HG03432 (cell line): Measurements from ENCODE around the gene INTS11.
A peak's percentile ranks its signal among the peaks of the same experiment; 100 is the strongest.

Experiments
- ATAC-seq: cut with Tn5 transposase; IDR thresholded peaks from one replicate; pipeline ENCODE4 v1.9.1; 2021; ENCODE audit warnings: mild to moderate bottlenecking, moderate library complexity; ENCODE audit not compliant: unreplicated experiment

The INTS11 gene

GRCh38 chr1:1303736-1304135 is 20.7 kb downstream of the INTS11 start:
- no peak for ATAC-seq

- ATAC-seq = no peak
Measured at GRCh38 chr1:1302951-1303509, 21.4 kb downstream of the INTS11 start.

GRCh38 chr1:1302006-1302430 is 22.4 kb downstream of the INTS11 start:
- no peak for ATAC-seq

GRCh38 chr1:1300352-1300739 is 24.1 kb downstream of the INTS11 start:
- ATAC-seq = no peak

GRCh38 chr1:1299686-1300351 is 24.6 kb downstream of the INTS11 start:
- ATAC-seq = no peak

- ATAC-seq = no peak
Measured at GRCh38 chr1:1298861-1299685, 25.4 kb downstream of the INTS11 start.

- no peak for ATAC-seq
Measured at GRCh38 chr1:1297802-1298424, 26.5 kb downstream of the INTS11 start.

GRCh38 chr1:1296070-1297061 is 28.1 kb downstream of the INTS11 start:
- no peak for ATAC-seq

GRCh38 chr1:1295154-1295923 is 29.1 kb downstream of the INTS11 start:
- ATAC-seq = no peak

- no peak for ATAC-seq
Measured at GRCh38 chr1:1294250-1294890, 30.1 kb downstream of the INTS11 start.

- no peak for ATAC-seq
Measured at GRCh38 chr1:1293263-1294249, 30.9 kb downstream of the INTS11 start.

- ATAC-seq = no peak
Measured at GRCh38 chr1:1292851-1293250, 31.6 kb downstream of the INTS11 start.

- no peak for ATAC-seq
Measured at GRCh38 chr1:1292442-1292779, 32.0 kb downstream of the INTS11 start.

GRCh38 chr1:1291548-1292441 is 32.7 kb downstream of the INTS11 start:
- peak; percentile 48 for ATAC-seq

- ATAC-seq = no peak
Measured at GRCh38 chr1:1291023-1291528, 33.4 kb downstream of the INTS11 start.

- ATAC-seq = no peak
Measured at GRCh38 chr1:1290238-1290731, 34.2 kb downstream of the INTS11 start.
